K562 (cell line): Measurements from ENCODE around the gene PPP1R15A. TPM values are rescaled to one million over a fixed set of nuclear protein-coding genes. Genes with fewer than 3 reads are reported as not detected.

Experiments
- CEBPB ChIP-seq: fragments of 450-650 bp; IDR thresholded peaks from 2 replicates; pipeline ENCODE4 v1.6.1; 2016; ENCODE audit warnings: missing genetic modification characterization, missing compliant biosample characterization
- FOXM1 ChIP-seq, 2 experiments: fragments of 450-650 bp in 1 of 2; sonication (generic) in 1 of 2; formaldehyde crosslinking in 1 of 2; IDR thresholded peaks; 2 replicates each; pipeline versions ENCODE4 v1.6.1 to v1.9.0; 2017 to 2022; ENCODE audit warnings: low read depth in 2 of 2, mild to moderate bottlenecking in 2 of 2, missing genetic modification reagents in 1 of 2, moderate library complexity in 1 of 2
- HDAC2 ChIP-seq: fragments of 450-650 bp; IDR thresholded peaks from 2 replicates; pipeline ENCODE4 v1.6.1; 2016; ENCODE audit warnings: mild to moderate bottlenecking
- MLX ChIP-seq, 2 experiments: fragments of 450-650 bp in 1 of 2; sonication (generic) in 1 of 2; formaldehyde crosslinking; conservative IDR thresholded peaks; 2 replicates each; pipeline versions ENCODE4 v1.4.0 to v1.8.1; 2020 to 2022; ENCODE audit warnings: mild to moderate bottlenecking in 1 of 2, missing genetic modification reagents in 1 of 2
- MYC ChIP-seq, 2 experiments: fragments of 250-450 bp in 1 of 2; sonication (Bioruptor Pico) in 1 of 2; IDR thresholded peaks; 2 replicates each; pipeline versions ENCODE4 v1.5.1 to v1.6.1; 2012 to 2021; ENCODE audit warnings: low read depth in 2 of 2, borderline replicate concordance in 1 of 2, improper control_type of control experiment in 1 of 2, low read length in 1 of 2, mild to moderate bottlenecking in 1 of 2, moderate library complexity in 1 of 2
- PPARD ChIP-seq: fragments of 250-450 bp; sonication (Bioruptor Pico); IDR thresholded peaks from 2 replicates; pipeline ENCODE4 v1.8.0; 2022; ENCODE audit warnings: inconsistent platforms, mild to moderate bottlenecking, moderate library complexity
- SIX5 ChIP-seq, 2 experiments: IDR thresholded peaks; 2 replicates each; pipeline ENCODE4 v1.6.1; 2011; ENCODE audit warnings: low read length in 2 of 2, borderline replicate concordance in 1 of 2, low read depth in 1 of 2, mild to moderate bottlenecking in 1 of 2, moderate library complexity in 1 of 2; ENCODE audit not compliant: insufficient read depth in 1 of 2
- TEAD4 ChIP-seq, 2 experiments: sonication (generic) in 1 of 2; formaldehyde crosslinking in 1 of 2; IDR thresholded peaks; 2 replicates each; pipeline versions ENCODE4 v1.6.1 to v1.8.0; 2012 to 2022; ENCODE audit warnings: borderline replicate concordance in 1 of 2, inconsistent platforms in 1 of 2, low read length in 1 of 2, mild to moderate bottlenecking in 1 of 2, missing genetic modification reagents in 1 of 2
- ZNF134 ChIP-seq: fragments of 250-450 bp; sonication (Bioruptor Pico); conservative IDR thresholded peaks from 2 replicates; pipeline ENCODE4 v1.4.0; 2020
- ZNF197 ChIP-seq: fragments of 200-800 bp; sonication (Bioruptor generic); IDR thresholded peaks from 2 replicates; pipeline ENCODE4 v1.6.1; 2016; ENCODE audit warnings: low read depth, missing genetic modification characterization, missing compliant biosample characterization
- ZNF239 ChIP-seq: fragments of 250-450 bp; sonication (Bioruptor Pico); IDR thresholded peaks from 2 replicates; pipeline ENCODE4 v1.4.0; 2020; ENCODE audit warnings: mild to moderate bottlenecking
- polyA plus RNA-seq, 8 experiments: library from polyadenylated mRNA; depleted of rRNA in 4 of 8; stranded (reverse) in 5 of 8; unstranded in 3 of 8; fragments of >200 nt; fragmentation: Nextera tagmentation in 2 of 8; fragmentation: Illumina TruSeq in 1 of 8; extraction: Ambion mirVana in 2 of 8; extraction: Trizol in 1 of 8; gene quantifications; 2 replicates each; pipeline versions ENCODE4 v1.2.1 to v1.2.3, GENCODE V29; 2011 to 2014; ENCODE audit warnings: inconsistent platforms in 1 of 8, missing spikeins in 1 of 8
- total RNA-seq, 7 experiments: library from RNA; depleted of rRNA in 6 of 7; stranded (reverse); fragments of >200 nt in 6 of 7; fragmentation: Illumina TruSeq in 2 of 7; extraction: Trizol in 2 of 7; gene quantifications; 2 replicates each; pipeline versions ENCODE4 v1.2.1 to v1.2.3, GENCODE V29; 2011 to 2021; ENCODE audit warnings: low replicate concordance in 1 of 7
- TF ChIP-seq, protein P1 (sequence below): fragments of 250-450 bp; sonication (Bioruptor Pico); IDR thresholded peaks from 2 replicates; pipeline ENCODE4 v1.8.0; 2022; ENCODE audit warnings: moderate library complexity, mild to moderate bottlenecking, inconsistent platforms
- TF ChIP-seq, protein P2 (sequence below): fragments of 250-450 bp; sonication (Bioruptor Pico); IDR thresholded peaks from 2 replicates; pipeline ENCODE4 v1.5.0; 2021; ENCODE audit warnings: mild to moderate bottlenecking, borderline replicate concordance
- TF ChIP-seq, protein P3 (sequence below): sonication (generic); formaldehyde crosslinking; IDR thresholded peaks from 2 replicates; pipeline ENCODE4 v1.8.1; 2022; ENCODE audit warnings: missing genetic modification reagents

PPP1R15A gene
- total and polyA plus RNA-seq, 9 of the 15 experiments (the other 6 are each of a cell fraction or from before 2014, with no cell fraction given): 0.42 to 73.7 (median 44.0) TPM

DNA sequence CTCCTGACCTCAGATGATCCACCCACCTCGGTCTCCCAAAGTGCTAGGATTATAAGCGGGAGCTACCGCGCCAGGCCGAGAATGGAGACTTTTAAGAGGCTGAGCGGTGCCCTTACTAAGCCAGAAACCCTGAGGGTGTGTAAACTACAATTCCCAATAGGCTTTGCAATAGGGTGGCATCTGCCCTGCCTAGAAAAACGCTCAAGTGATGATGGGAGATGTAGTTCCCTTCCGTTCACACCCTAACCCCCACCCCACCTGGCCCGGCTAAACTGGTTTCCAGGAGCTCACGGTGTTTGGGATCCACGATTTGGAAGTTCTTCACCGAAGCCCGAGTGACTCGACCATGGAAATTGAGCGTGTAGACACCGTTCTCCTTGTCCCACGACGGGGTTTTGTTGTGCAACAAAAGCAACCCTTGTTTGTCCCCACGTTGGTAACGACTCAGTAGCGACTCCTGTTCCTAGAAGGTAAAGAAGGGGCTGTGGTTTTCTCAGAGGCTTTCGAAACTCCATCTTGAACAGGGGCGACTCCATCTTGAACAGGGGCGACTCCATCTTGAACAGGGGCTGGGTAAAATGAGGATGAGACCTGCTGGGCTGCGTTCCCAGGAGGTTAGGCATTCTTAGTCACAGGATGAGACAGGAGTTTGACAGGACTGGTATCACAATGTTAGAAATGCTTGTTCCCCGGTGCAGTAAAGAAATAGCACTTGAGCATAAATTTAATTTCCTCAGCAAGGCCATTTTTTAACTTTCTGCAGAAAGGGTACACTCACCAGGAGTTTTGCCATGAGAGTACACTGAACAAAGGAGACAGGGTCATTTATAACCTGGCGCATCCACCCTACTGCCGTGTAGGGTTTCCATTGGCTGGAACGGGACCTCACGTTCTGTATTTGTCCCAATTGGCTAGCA, 9.8 kb downstream of the PPP1R15A start (continued):
- TF ChIP-seq HDAC2 (no peak), PPARD (CRISPR knock-in tag) (peak; percentile 85), ZNF134 (CRISPR knock-in tag) (peak; percentile 71), CEBPB (tag) (peak; percentile 68), FOXM1 (IDR thresholded peaks at IDR 0.05; ENCODE audit: low read depth) (no peak), FOXM1 (CRISPR knock-in tag; IDR thresholded peaks at IDR 0.05; ENCODE audit: low read depth) (no peak), SIX5 (IDR thresholded peaks at IDR 0.05; ENCODE audit: borderline replicate concordance in 1 of 2, insufficient read depth in 1 of 2, low read depth in 1 of 2, low read length in 2 of 2) (peak; percentile 91 to 94), ZNF239 (CRISPR knock-in tag) (peak; percentile 72; the same call in 1 of the 2 replicates), ZNF197 (CRISPR knock-in tag) (0 out of 2 replicates have a peak, but pooled peaks have one; percentile 62), TEAD4 (IDR thresholded peaks at IDR 0.05; ENCODE audit: low read length) (no peak), TEAD4 (CRISPR knock-in tag; IDR thresholded peaks at IDR 0.05; ENCODE audit: borderline replicate concordance) (no peak), MYC (IDR thresholded peaks at IDR 0.05; ENCODE audit: low read depth, low read length) (no peak), MYC (CRISPR knock-in tag; IDR thresholded peaks at IDR 0.05; ENCODE audit: borderline replicate concordance, low read depth) (peak; percentile 71; the same call in 1 of the 2 replicates), MLX (CRISPR knock-in tag; conservative IDR thresholded peaks at IDR 0.05) (no peak)
- TF ChIP-seq, protein P1, sequence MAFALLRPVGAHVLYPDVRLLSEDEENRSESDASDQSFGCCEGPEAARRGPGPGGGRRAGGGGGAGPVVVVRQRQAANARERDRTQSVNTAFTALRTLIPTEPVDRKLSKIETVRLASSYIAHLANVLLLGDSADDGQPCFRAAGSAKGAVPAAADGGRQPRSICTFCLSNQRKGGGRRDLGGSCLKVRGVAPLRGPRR (CRISPR knock-in tag): peak; percentile 95
- TF ChIP-seq, protein P2, sequence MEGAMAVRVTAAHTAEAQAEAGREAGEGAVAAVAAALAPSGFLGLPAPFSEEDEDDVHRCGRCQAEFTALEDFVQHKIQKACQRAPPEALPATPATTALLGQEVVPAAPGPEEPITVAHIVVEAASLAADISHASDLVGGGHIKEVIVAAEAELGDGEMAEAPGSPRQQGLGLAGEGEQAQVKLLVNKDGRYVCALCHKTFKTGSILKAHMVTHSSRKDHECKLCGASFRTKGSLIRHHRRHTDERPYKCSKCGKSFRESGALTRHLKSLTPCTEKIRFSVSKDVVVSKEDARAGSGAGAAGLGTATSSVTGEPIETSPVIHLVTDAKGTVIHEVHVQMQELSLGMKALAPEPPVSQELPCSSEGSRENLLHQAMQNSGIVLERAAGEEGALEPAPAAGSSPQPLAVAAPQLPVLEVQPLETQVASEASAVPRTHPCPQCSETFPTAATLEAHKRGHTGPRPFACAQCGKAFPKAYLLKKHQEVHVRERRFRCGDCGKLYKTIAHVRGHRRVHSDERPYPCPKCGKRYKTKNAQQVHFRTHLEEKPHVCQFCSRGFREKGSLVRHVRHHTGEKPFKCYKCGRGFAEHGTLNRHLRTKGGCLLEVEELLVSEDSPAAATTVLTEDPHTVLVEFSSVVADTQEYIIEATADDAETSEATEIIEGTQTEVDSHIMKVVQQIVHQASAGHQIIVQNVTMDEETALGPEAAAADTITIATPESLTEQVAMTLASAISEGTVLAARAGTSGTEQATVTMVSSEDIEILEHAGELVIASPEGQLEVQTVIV: peak; percentile 54; the same call in 1 of the 2 replicates
- TF ChIP-seq, protein P3, sequence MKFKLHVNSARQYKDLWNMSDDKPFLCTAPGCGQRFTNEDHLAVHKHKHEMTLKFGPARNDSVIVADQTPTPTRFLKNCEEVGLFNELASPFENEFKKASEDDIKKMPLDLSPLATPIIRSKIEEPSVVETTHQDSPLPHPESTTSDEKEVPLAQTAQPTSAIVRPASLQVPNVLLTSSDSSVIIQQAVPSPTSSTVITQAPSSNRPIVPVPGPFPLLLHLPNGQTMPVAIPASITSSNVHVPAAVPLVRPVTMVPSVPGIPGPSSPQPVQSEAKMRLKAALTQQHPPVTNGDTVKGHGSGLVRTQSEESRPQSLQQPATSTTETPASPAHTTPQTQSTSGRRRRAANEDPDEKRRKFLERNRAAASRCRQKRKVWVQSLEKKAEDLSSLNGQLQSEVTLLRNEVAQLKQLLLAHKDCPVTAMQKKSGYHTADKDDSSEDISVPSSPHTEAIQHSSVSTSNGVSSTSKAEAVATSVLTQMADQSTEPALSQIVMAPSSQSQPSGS (CRISPR knock-in tag): no peak
